Measurements from ENCODE around the gene SLC35E4.

DNA sequence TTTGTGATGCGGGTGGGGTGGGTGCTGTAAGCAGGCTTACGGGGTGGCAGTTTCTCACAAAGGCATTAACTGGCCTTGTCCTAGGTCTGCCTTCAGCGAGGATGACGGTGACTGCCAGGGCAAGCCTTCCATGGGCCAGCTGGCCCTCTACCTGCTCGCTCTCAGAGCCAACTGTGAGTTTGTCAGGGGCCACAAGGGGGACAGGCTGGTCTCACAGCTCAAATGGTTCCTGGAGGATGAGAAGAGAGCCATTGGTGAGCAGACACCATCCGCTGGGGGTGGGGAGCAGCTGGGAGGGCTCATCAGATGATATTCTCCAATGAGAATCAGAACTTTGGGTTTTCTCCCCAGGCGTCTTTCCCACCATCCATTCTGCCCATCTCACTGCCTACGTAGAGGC is 22.8 kb upstream of the SLC35E4 start:
- TF ChIP-seq, protein P1, sequence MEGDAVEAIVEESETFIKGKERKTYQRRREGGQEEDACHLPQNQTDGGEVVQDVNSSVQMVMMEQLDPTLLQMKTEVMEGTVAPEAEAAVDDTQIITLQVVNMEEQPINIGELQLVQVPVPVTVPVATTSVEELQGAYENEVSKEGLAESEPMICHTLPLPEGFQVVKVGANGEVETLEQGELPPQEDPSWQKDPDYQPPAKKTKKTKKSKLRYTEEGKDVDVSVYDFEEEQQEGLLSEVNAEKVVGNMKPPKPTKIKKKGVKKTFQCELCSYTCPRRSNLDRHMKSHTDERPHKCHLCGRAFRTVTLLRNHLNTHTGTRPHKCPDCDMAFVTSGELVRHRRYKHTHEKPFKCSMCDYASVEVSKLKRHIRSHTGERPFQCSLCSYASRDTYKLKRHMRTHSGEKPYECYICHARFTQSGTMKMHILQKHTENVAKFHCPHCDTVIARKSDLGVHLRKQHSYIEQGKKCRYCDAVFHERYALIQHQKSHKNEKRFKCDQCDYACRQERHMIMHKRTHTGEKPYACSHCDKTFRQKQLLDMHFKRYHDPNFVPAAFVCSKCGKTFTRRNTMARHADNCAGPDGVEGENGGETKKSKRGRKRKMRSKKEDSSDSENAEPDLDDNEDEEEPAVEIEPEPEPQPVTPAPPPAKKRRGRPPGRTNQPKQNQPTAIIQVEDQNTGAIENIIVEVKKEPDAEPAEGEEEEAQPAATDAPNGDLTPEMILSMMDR (IDR thresholded peaks at IDR 0.05; ENCODE audit: low read depth, low read length, missing input control): no peak
- TF ChIP-seq RAD21 (IDR thresholded peaks at IDR 0.05): no peak
- no peak for TF ChIP-seq FOXA1 (IDR thresholded peaks at IDR 0.05)

Data from liver (tissue), 3 donors.